Ramos (cell line): Measurements from ENCODE around the gene FBL.
"Not testable (repeated sequence)": the region's sequence is repeated elsewhere in the genome, so short reads cannot be mapped to it uniquely, and the experiment has no call there.

ENCODE experiments used
- in situ Hi-C: fragments of 300-500 bp; cut with MboI; formaldehyde crosslinking; loops from one replicate; pipeline ENCODE4 v1.14.3; 2022; ENCODE audit warnings: low sequenced_read_pairs; ENCODE audit not compliant: unreplicated experiment

The FBL gene

DNA sequence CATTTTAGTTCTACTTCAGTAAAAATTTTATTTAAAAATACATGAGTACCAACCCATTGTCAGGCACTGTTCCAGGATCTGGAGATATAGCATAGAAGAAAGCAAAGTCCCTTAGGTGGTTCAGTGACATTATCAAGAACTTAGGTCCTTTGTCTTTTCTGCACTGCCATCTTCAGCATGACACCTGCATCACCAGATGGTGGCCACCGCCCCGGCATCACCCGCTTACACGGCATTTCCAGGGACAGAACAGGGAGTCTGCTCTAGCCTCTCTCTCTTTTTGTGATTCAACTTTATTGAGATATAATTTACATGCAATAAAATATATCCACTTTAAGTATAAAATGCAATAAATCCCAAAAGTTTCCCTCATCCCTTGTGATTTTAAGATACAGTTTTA, 35.8 kb downstream of the FBL start:
- in situ Hi-C loops = no loop called here

DNA sequence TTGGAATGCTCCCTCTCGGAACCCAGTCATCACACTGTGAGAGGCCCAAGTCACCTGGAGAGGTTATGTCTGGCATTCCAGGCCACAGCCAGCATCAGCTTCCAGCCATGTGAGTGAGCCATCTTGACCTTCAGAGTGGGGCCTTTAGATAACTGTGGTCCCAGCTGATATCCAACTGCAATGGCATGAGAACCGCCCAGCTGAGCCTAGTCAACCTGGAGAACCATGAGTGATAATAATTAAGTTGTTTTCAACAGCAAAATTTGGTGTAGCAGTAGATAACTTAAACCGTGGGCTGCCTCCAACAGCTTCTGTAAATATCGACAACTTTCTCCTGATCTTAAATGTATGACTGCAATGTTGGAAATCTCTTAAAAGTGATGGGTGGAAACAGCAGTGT, 36.8 kb downstream of the FBL start:
- in situ Hi-C loops = no loop called here

DNA sequence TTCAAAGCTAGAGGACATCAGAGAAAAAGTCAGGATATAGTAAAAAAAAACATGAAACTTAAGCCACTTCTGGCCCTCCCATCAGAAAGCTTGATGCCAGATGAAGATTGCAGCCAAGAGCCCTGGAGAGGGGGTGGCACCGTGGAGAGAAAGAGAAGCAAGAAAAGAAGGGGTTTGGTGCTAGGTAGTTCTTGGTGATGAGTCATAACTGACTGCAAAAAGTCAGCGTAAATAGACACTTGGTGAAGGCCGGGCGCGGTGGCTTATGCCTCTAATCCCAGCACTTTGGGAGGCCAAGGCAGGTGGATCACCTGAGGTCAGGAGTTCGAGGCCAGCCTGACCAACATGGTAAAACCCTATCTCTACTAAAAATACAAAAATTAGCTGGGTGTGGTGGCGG, 37.5 kb downstream of the FBL start:
- in situ Hi-C loops = not testable (repeated sequence)

DNA sequence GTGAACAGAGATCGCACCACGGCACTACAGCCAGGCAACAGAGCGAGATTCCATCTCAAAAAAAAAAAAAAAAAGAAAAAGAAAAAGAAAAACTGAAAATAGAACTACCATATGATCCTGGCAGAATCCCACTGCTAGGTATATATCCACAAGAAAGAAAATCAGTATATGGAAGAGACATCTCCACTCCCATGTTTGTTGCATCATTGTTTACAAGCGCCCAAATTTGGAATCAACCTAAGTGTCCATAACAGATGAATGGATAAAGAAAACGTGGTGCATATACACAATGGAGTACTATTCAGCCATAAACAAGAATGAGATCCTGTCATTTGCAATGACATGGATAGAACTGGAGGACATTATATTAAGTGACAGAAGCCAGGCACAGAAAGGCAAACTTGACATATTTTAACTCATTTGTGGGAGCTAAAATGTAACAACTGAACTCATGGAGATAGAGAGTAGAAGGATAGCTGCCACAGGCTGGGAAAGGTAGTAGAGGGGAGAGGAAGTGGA, 38.3 kb downstream of the FBL start:
- in situ Hi-C loops = no loop called here

DNA sequence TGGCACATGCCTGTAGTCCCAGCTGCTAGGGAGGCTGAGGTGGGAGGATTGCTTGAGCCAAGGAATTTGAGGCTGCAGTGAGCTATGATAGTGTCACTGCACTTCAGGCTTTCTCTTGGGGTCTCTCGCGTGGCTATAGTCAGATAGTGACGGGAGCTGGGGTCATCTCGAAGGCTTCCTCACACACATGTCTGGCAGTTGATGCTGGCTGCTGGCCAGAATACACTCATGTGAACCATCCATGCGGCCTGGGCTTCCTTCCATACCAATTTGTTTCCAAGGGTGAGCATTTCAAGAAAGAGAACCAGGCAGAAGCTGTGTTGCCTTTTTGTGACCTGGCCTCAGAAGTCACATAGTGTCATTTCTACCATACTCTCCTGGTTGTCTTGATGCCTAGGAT, 41.1 kb downstream of the FBL start:
- in situ Hi-C loops = no loop called here

DNA sequence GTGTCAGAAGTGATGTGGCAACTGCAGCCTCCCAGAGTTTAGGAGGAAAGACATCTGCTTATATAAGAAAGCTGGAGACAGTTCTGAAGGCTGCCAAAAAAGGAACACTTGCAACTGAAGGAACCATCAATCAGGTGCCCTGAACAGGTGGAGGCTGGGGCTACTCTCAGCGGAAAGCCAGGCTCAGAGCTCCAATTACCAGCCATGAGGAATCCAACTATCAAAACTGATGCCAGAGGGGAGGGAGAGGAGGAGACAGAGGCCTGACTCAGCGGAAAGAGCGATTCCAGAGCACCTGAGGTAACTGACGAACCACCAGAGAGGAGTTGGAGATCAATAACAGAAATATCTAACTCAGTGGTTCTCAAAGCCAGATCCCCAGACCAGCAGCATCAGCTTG, 43.2 kb downstream of the FBL start:
- in situ Hi-C loops = no loop called here

DNA sequence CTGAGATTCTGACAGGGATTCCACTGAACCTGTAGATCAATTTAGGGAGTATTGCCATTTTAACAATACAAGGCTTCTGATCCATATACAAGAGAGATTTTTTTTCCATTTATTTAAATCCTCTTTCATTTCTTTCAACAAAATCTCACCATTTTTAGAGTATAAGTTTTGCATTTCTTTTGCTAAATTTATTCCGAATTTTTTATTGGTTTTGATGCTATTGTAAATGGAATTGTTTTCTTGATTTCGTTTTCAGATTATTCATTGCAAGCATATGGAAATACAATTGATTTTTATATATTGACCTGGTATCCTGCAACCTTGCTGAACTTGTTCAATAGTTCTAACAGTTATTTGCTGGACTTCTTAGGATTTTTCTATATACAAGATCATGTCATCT, 49.1 kb downstream of the FBL start:
- in situ Hi-C loops = no loop called here

DNA sequence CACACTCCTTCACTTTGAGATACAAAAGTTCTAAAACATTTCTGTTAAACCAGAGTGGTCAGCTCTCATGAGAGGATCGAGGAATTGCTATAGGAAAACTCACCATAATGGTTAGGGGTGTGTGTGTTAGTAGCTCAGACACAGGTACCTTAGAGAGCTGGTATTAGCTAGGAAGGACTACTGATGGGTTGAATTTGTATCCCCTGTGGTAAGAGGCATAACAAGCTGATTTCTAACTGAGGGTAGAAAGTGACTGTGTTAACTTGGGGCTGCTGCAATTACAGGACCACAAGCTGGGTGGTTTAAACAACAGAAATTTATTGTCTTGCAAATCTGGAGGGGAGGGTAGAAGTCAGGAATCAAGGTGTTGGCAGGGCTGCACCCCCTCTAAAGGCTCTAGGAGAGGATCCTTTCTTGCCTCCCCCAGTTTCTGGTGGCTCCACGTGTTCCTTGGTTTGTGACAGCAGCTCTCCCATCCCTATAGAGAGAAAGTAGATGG, 50.1 kb downstream of the FBL start:
- in situ Hi-C loops = no loop called here

DNA sequence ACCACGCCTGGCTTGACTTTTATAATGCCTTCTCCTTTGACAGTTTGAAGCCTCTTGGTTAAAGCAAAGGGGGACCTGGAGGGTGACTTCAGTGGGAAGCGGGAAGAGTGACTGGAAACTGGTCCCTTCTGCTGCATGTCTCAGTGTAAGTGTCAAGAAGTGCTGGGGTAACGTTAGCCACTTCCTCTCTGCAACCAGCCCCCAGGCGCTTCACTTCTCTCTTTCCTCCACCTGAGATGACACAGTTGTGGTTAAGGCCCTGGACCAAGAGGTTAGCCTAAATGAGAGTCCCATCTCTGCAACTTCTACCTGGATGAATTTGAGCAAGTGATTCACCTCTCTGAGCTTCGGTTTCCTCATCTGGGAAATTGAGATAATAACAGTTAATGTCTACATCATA, 51.2 kb downstream of the FBL start:
- in situ Hi-C loops = no loop called here

DNA sequence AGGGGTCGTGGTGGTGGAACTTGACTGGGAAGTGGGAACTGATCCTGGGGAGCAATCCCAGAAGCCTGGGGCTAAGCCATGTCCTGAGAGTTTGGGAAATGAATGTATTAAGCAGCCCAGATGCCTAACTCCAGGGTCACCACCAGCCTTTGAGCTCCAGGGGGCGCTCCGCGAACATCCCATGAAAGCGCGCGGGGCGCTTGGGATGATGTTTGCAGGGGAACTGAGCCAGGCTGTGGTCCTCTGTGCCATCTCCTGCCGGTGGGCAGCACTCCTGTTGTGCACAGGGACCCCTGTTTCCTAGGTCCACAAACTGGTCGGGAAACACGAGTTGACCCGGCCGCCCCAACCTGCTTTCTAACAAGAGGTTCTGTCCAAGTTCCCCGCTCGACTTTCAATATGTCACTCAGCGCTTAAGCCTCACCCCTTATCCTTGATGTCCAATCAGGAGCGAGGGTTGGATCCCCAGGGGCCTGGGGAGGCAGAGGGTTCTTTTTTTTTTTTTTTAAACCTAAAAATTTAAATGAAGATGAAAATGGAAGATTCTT, 53.1 kb downstream of the FBL start:
- in situ Hi-C loops = no loop called here

DNA sequence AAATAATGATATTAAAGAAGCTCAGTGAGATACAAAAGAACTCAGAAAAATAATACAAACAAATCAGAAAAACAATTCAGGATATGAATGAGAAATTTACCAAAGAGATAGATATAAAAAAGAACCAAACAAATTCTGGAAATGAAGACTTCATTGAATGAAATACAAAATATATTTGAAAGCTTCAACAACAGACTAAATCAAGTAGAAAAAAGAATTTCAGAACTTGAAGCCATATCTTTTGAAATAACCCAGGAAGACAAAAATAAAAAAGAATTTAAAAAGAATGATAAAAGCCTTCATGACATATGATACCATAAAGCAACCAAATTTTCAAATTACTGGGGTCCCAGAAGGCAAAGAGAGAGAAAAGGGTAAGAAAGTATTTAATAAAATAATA, 57.9 kb downstream of the FBL start:
- in situ Hi-C loops = no loop called here
